ENCODE results near the gene KCNK10. TPM values are rescaled to one million over a fixed set of nuclear protein-coding genes. Genes with fewer than 3 reads are reported as not detected.

The KCNK10 gene
- polyA plus RNA-seq, 2 of the 4 experiments (the other 2 are of a cell fraction), result not detected

DNA sequence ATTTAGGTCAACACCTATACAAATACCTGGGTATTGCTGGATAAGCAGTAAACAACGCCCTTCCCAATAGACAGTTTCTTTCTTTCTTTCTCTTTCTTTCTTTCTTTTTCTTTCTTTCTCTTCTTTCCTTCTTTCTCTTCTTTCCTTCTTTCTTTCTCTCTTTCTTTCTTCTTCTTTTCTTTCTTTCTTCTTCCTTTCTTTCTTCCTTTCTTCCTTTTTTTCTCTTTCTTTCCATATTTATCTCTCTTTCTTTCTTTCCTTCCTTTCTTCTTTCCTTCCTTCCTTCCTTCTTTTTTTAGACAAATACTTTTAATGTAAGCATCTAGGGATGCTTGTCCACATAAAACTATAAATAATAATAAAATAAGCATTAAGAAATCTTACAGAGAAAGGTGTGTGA, 123.2 kb downstream of the KCNK10 start:
- no peak overlapping the region for H3K27ac ChIP-seq
- no peaks in the 10 kb centered on the region for H3K9me3 ChIP-seq
- no peak for FAIRE-seq
- POLR2A ChIA-PET, result no interaction called here
- TF ChIP-seq SREBF2 (IDR thresholded peaks at IDR 0.05) (no peak), FOSL2 (IDR thresholded peaks at IDR 0.05) (no peak), FOSL2 (CRISPR knock-in tag; IDR thresholded peaks at IDR 0.05) (no peak), RAD21 (conservative IDR thresholded peaks at IDR 0.05 in 1 of 2, IDR thresholded peaks at IDR 0.05 in 1 of 2) (no peak), RARB (CRISPR knock-in tag; IDR thresholded peaks at IDR 0.05) (no peak), REST (IDR thresholded peaks at IDR 0.05) (no peak), JUNB (IDR thresholded peaks at IDR 0.05) (no peak), TFCP2L1 (CRISPR knock-in tag; IDR thresholded peaks at IDR 0.05) (no peak), FOXS1 (CRISPR knock-in tag; IDR thresholded peaks at IDR 0.05) (no peak), ESRRA (IDR thresholded peaks at IDR 0.05; ENCODE audit: borderline replicate concordance, low read length) (no peak), CHD4 (IDR thresholded peaks at IDR 0.05; ENCODE audit: borderline replicate concordance) (no peak), USF2 (IDR thresholded peaks at IDR 0.05) (no peak), HDAC2 (IDR thresholded peaks at IDR 0.05) (no peak)
- ATAC-seq, result no peak
- CTCF ChIA-PET, result interaction anchor here (5.7 kb wide), 1 partner anchor 11 kb away, joined by 37 read pairs; no protein-coding TSS in a partner anchor
- no peaks in the 10 kb centered on the region for H3K4me1 ChIP-seq
- no peak overlapping the region for H3K4me3 ChIP-seq
- 30% methylated on average over 1 of the region's 1 CpG for WGBS (ENCODE audit: missing lambda C conversion rate)
- DNase-seq (ENCODE audit: low read depth in 1 of 2, low spot score in 1 of 2), result no peak
- no peak overlapping the region for H3K4me2 ChIP-seq

GRCh38 chr14:88198446-88198845, 124.6 kb downstream of the KCNK10 start:
- H3K27ac ChIP-seq, result no peak overlapping the region
- 0% methylated on average over 1 of the region's 1 CpG for WGBS (ENCODE audit: missing lambda C conversion rate)
- H3K4me3 ChIP-seq, result no peak overlapping the region
- ChIA-PET POLR2A (no interaction called here), CTCF (interaction anchor here (0.7 to 5.7 kb wide), 5 partner anchors 10 to 499 kb away, joined by 3 to 37 read pairs (median 3); no protein-coding TSS in a partner anchor)
- H3K9me3 ChIP-seq, result no peaks in the 10 kb centered on the region
- H3K4me2 ChIP-seq, result no peak overlapping the region
- ATAC-seq (no peak), FAIRE-seq (no peak), DNase-seq (ENCODE audit: low read depth in 1 of 2, low spot score in 1 of 2) (no peak)
- H3K4me1 ChIP-seq, result no peaks in the 10 kb centered on the region
- no peak for TF ChIP-seq RNF2 (IDR thresholded peaks at IDR 0.05; ENCODE audit: borderline replicate concordance, low read depth)
- TF ChIP-seq MAX (IDR thresholded peaks at IDR 0.05), result no peak
- no peak for TF ChIP-seq CEBPB (IDR thresholded peaks at IDR 0.05)
- TF ChIP-seq GATA3 (IDR thresholded peaks at IDR 0.05; ENCODE audit: borderline replicate concordance), result no peak
- no peak for TF ChIP-seq SMC3 (IDR thresholded peaks at IDR 0.05)
- no peak for TF ChIP-seq HDAC2 (IDR thresholded peaks at IDR 0.05)
- no peak for TF ChIP-seq ELK1 (IDR thresholded peaks at IDR 0.05; ENCODE audit: low read depth, low read length)
- TF ChIP-seq RCOR1 (IDR thresholded peaks at IDR 0.05; ENCODE audit: low read depth, low read length), result no peak
